ENCODE data around the gene PHACTR2.

Gene PHACTR2

DNA sequence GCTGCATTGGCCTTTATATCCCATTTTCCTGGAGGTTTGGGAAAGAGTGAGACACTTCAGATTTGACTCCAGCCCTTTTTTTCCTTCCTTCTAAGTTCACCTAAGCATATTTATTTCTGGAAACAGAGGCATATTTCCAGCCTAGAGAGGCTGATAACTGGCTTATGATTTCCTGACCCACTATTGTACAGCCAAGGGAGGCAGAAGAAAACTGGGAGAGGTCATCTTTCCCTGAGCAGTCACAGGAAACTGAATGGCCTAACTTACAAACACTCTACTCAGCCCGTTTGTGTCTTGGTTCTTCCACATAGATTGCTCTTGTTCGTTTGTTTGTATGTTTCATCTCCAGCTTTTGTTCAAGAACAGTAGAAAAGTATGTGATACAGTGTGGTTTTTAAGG lies 101.2 kb downstream of the PHACTR2 start:
- H4K91ac ChIP-seq (ENCODE audit: low read depth, low read length), result no peak overlapping the region
- no peak overlapping the region for H2BK12ac ChIP-seq (ENCODE audit: low read length)
- H3K4me2 ChIP-seq (ENCODE audit: low read length), result no peak overlapping the region
- no peak overlapping the region for H4K12ac ChIP-seq (ENCODE audit: low read depth, low read length)
- no peak overlapping the region for H2AK5ac ChIP-seq (ENCODE audit: low read length)
- WGBS (ENCODE audit: extremely low coverage, insufficient coverage, insufficient read length), result no CpG with 5 or more reads among the region's 2 CpGs
- no peak overlapping the region for H3K9ac ChIP-seq (ENCODE audit: low read length)
- no peak overlapping the region for H3K4ac ChIP-seq (ENCODE audit: low read depth, low read length)
- H3K23ac ChIP-seq (ENCODE audit: low read length), result no peak overlapping the region
- H3K4me3 ChIP-seq (ENCODE audit: low read depth, low read length), result no peak overlapping the region
- no peaks in the 10 kb centered on the region for H3K27me3 ChIP-seq (ENCODE audit: insufficient read depth, low read length)
- no peaks in the 10 kb centered on the region for H3K4me1 ChIP-seq (ENCODE audit: control insufficient read depth in 1 of 2, insufficient read depth in 2 of 2, low read length in 2 of 2)
- H3K79me1 ChIP-seq (ENCODE audit: low read length), result no peaks in the 10 kb centered on the region
- no peak overlapping the region for H3K14ac ChIP-seq (ENCODE audit: low read length)
- peaks cover 9 to 13% of the 10 kb centered on the region in 2 experiments for H3K36me3 ChIP-seq (ENCODE audit: control insufficient read depth in 1 of 2, insufficient read depth in 2 of 2, low read length in 2 of 2)
- H2BK5ac ChIP-seq (ENCODE audit: low read depth, low read length, poor library complexity), result no peak overlapping the region
- H3K18ac ChIP-seq (ENCODE audit: low read length), result no peak overlapping the region
- no peak overlapping the region for H2BK120ac ChIP-seq (ENCODE audit: insufficient read depth, low read length, poor library complexity)
- H3K79me2 ChIP-seq (ENCODE audit: control insufficient read depth, insufficient read depth, low read length, poor library complexity), result no peaks in the 10 kb centered on the region
- H4K8ac ChIP-seq (ENCODE audit: low read depth, low read length), result no peak overlapping the region
- no peak overlapping the region for H3K27ac ChIP-seq (ENCODE audit: low read depth, low read length)
- DNase-seq, result no peak
- no peaks in the 10 kb centered on the region for H3K9me3 ChIP-seq (ENCODE audit: insufficient read depth, low read depth, low read length)
- H2AFZ ChIP-seq (ENCODE audit: insufficient read depth, low read length, poor library complexity), result no peak overlapping the region

DNA sequence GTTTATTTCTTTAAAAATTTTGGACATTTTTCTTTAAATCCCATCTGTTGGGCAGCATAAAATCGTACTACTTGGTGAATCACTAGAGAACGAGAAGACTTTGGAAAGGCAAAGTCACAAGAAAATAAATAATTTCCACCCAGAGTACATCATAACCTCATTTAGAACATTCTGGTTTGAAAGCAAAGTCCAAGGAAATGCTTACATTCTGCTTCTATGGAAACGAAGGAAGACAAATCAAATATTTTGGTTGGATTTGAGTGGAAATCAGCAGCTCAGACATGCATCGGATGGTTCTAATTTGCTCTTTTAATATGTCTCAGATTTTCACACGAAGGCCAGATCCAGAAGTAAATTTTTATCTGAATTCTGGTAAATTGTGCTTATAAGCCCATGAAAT lies 104.7 kb downstream of the PHACTR2 start:
- WGBS (ENCODE audit: extremely low coverage, insufficient coverage, insufficient read length), result no CpG with 5 or more reads among the region's 5 CpGs
- H3K27ac ChIP-seq (ENCODE audit: low read depth, low read length), result no peak overlapping the region

DNA sequence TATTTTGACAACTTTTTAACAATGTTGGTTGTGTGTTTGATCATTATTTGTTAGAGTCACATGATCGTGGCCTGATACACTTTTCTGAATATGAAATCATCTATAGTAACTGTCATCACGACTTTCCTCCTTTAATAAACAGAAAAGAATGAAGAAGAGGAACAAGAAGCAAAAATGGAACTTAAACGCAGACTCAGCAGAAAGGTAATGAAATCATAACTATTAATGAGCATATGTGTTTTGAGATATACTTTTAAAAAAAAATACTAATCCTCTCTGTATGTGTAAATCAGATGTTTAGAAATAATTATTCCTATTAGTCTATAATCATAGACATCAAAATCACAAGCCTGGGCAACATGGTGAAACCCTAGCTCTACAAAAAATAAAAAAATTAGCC lies 105.3 kb downstream of the PHACTR2 start:
- Histone ChIP-seq H3K18ac (ENCODE audit: low read length) (no peak overlapping the region), H4K8ac (ENCODE audit: low read depth, low read length) (no peak overlapping the region), H3K4me2 (ENCODE audit: low read length) (no peak overlapping the region), H3K79me2 (ENCODE audit: control insufficient read depth, insufficient read depth, low read length, poor library complexity) (no peaks in the 10 kb centered on the region), H2BK12ac (ENCODE audit: low read length) (no peak overlapping the region), H4K12ac (ENCODE audit: low read depth, low read length) (no peak overlapping the region), H2AK5ac (ENCODE audit: low read length) (no peak overlapping the region), H3K4me3 (ENCODE audit: low read depth, low read length) (no peak overlapping the region), H2BK120ac (ENCODE audit: insufficient read depth, low read length, poor library complexity) (no peak overlapping the region), H3K14ac (ENCODE audit: low read length) (no peak overlapping the region), H3K4ac (ENCODE audit: low read depth, low read length) (no peak overlapping the region), H3K9me3 (ENCODE audit: insufficient read depth, low read depth, low read length) (peaks cover 6% of the 10 kb centered on the region), H3K4me1 (ENCODE audit: control insufficient read depth in 1 of 2, insufficient read depth in 2 of 2, low read length in 2 of 2) (no peaks in the 10 kb centered on the region), H2BK5ac (ENCODE audit: low read depth, low read length, poor library complexity) (no peak overlapping the region), H3K27ac (ENCODE audit: low read depth, low read length) (no peak overlapping the region), H3K27me3 (ENCODE audit: insufficient read depth, low read length) (no peaks in the 10 kb centered on the region), H3K23ac (ENCODE audit: low read length) (no peak overlapping the region), H2AFZ (ENCODE audit: insufficient read depth, low read length, poor library complexity) (no peak overlapping the region), H3K9ac (ENCODE audit: low read length) (no peak overlapping the region), H3K36me3 (ENCODE audit: control insufficient read depth in 1 of 2, insufficient read depth in 2 of 2, low read length in 2 of 2) (peaks cover 13 to 22% of the 10 kb centered on the region in 2 experiments), H4K91ac (ENCODE audit: low read depth, low read length) (no peak overlapping the region), H3K79me1 (ENCODE audit: low read length) (no peaks in the 10 kb centered on the region)
- DNase-seq, result no peak
- no CpG with 5 or more reads among the region's 3 CpGs for WGBS (ENCODE audit: extremely low coverage, insufficient coverage, insufficient read length)

More for the DNA sequence above, 104.7 kb downstream of the PHACTR2 start:
- Histone ChIP-seq H4K8ac (ENCODE audit: low read depth, low read length) (no peak overlapping the region), H3K4me1 (ENCODE audit: control insufficient read depth in 1 of 2, insufficient read depth in 2 of 2, low read length in 2 of 2) (no peaks in the 10 kb centered on the region), H3K36me3 (ENCODE audit: control insufficient read depth in 1 of 2, insufficient read depth in 2 of 2, low read length in 2 of 2) (peaks cover 13 to 21% of the 10 kb centered on the region in 2 experiments), H2AK5ac (ENCODE audit: low read length) (no peak overlapping the region), H3K9ac (ENCODE audit: low read length) (no peak overlapping the region), H3K18ac (ENCODE audit: low read length) (no peak overlapping the region), H2BK5ac (ENCODE audit: low read depth, low read length, poor library complexity) (no peak overlapping the region), H3K27me3 (ENCODE audit: insufficient read depth, low read length) (no peaks in the 10 kb centered on the region), H2BK12ac (ENCODE audit: low read length) (no peak overlapping the region), H3K79me1 (ENCODE audit: low read length) (no peaks in the 10 kb centered on the region), H3K23ac (ENCODE audit: low read length) (no peak overlapping the region), H2AFZ (ENCODE audit: insufficient read depth, low read length, poor library complexity) (no peak overlapping the region), H4K91ac (ENCODE audit: low read depth, low read length) (no peak overlapping the region), H2BK120ac (ENCODE audit: insufficient read depth, low read length, poor library complexity) (no peak overlapping the region), H3K4me3 (ENCODE audit: low read depth, low read length) (no peak overlapping the region), H4K12ac (ENCODE audit: low read depth, low read length) (no peak overlapping the region), H3K9me3 (ENCODE audit: insufficient read depth, low read depth, low read length) (peaks cover 6% of the 10 kb centered on the region), H3K14ac (ENCODE audit: low read length) (no peak overlapping the region), H3K79me2 (ENCODE audit: control insufficient read depth, insufficient read depth, low read length, poor library complexity) (no peaks in the 10 kb centered on the region), H3K4me2 (ENCODE audit: low read length) (no peak overlapping the region), H3K4ac (ENCODE audit: low read depth, low read length) (no peak overlapping the region)
- no peak for DNase-seq

DNA sequence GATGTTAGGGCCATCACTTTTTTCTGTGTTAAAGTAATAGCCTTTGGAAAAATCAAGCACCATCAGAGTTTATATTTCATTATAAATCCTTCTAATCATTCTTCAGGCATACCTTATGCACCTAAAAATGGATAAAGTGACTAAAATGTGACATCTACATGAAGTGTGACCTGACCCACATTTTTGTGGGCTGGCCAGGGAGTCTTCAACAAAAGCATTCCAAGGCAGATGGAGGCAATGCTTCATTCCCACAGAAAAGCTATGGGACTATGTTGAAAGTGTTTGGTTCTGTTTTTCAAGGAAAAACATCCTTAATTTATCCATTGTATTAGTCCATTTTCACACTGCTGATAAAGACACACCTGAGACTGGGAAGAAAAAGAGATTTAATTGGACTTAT lies 106.6 kb downstream of the PHACTR2 start:
- Histone ChIP-seq H4K8ac (ENCODE audit: low read depth, low read length) (no peak overlapping the region), H3K9ac (ENCODE audit: low read length) (no peak overlapping the region), H3K36me3 (ENCODE audit: control insufficient read depth in 1 of 2, insufficient read depth in 2 of 2, low read length in 2 of 2) (peaks cover 15 to 24% of the 10 kb centered on the region in 2 experiments), H3K4me1 (ENCODE audit: control insufficient read depth in 1 of 2, insufficient read depth in 2 of 2, low read length in 2 of 2) (no peaks in the 10 kb centered on the region), H4K12ac (ENCODE audit: low read depth, low read length) (no peak overlapping the region), H3K9me3 (ENCODE audit: insufficient read depth, low read depth, low read length) (peaks cover 6% of the 10 kb centered on the region), H3K27ac (ENCODE audit: low read depth, low read length) (no peak overlapping the region), H2BK12ac (ENCODE audit: low read length) (no peak overlapping the region), H3K14ac (ENCODE audit: low read length) (no peak overlapping the region), H3K27me3 (ENCODE audit: insufficient read depth, low read length) (no peaks in the 10 kb centered on the region), H2BK120ac (ENCODE audit: insufficient read depth, low read length, poor library complexity) (no peak overlapping the region), H2AK5ac (ENCODE audit: low read length) (no peak overlapping the region), H2AFZ (ENCODE audit: insufficient read depth, low read length, poor library complexity) (no peak overlapping the region), H3K23ac (ENCODE audit: low read length) (no peak overlapping the region), H3K4me3 (ENCODE audit: low read depth, low read length) (no peak overlapping the region), H3K79me2 (ENCODE audit: control insufficient read depth, insufficient read depth, low read length, poor library complexity) (no peaks in the 10 kb centered on the region), H3K79me1 (ENCODE audit: low read length) (no peaks in the 10 kb centered on the region), H3K18ac (ENCODE audit: low read length) (no peak overlapping the region), H4K91ac (ENCODE audit: low read depth, low read length) (no peak overlapping the region), H3K4me2 (ENCODE audit: low read length) (no peak overlapping the region), H3K4ac (ENCODE audit: low read depth, low read length) (no peak overlapping the region), H2BK5ac (ENCODE audit: low read depth, low read length, poor library complexity) (no peak overlapping the region)
- no peak for DNase-seq

Measured in trophoblast cell (in vitro differentiated cells and primary cell).